HG03565 (cell line): Measurements from ENCODE around the gene KCNIP3.
"Not testable (repeated sequence)": the region's sequence is repeated elsewhere in the genome, so short reads cannot be mapped to it uniquely, and the experiment has no call there.

ENCODE experiments used
- ATAC-seq: cut with Tn5 transposase; IDR thresholded peaks from one replicate; pipeline ENCODE4 v1.9.1; 2021; ENCODE audit warnings: mild to moderate bottlenecking, moderate library complexity; ENCODE audit not compliant: unreplicated experiment

Gene KCNIP3

DNA sequence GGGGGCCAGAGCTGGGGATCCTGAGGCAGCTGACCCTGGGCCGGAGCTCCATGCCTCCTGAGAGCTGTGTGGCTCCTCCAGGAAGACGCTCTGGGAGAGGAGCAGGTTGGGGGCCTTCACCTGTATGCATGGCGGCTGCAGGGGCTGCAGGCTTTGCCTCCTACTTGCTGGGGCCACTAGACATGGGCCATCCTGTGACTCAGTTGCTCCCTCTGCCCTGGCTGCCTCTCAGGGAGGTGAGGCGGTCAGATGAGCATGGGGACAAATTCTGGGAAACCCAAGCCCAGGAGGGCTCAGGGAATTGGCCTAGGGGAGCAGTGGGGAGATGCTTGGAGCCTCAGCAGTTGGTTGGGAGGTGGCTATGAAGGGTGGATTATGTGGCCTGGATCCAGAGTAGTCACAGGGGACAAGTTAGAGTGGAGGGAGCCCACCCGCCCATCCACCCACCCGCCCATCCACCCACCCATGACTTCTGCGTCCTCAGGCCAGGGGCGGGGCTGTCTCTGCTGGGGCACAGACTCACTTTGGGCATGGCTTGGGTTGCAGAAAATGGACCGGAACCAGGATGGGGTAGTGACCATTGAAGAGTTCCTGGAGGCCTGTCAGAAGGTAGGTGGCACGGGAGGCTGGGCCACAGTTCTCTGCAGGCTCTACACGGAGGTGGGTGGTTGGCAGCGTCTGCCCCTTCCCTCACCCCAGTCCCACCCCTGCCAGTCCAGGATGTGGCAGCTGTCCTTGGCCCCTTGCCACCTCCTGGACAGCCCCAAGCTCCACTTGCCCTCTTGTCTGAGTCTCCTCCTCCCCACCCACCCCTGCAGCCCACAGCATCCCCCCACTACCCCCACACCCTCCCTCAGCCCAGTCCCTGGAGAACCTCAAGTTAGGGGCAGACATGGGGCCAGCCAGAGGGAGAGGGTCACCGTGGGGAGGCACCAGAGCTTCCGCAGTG is 85.8 kb downstream of the KCNIP3 start:
- no peak for ATAC-seq

DNA sequence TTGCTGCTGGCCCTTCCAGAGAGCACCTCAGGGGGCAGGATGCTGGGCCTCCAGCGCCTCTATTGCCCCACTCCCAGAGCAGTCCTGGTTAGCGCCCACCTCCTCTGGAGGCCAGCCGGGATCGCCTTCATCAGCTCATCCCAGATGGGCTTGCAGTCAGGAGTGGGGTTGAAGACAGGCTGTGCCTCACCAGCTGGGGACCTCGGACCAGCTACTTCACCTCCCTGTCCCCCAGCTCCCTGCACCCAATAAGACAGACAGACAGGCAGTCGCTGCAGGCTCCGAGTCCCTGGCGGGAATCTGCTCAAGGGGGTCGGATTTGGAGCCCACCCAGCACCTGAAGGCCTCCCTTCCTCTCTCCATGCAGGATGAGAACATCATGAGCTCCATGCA is 86.5 kb downstream of the KCNIP3 start:
- no peak for ATAC-seq

DNA sequence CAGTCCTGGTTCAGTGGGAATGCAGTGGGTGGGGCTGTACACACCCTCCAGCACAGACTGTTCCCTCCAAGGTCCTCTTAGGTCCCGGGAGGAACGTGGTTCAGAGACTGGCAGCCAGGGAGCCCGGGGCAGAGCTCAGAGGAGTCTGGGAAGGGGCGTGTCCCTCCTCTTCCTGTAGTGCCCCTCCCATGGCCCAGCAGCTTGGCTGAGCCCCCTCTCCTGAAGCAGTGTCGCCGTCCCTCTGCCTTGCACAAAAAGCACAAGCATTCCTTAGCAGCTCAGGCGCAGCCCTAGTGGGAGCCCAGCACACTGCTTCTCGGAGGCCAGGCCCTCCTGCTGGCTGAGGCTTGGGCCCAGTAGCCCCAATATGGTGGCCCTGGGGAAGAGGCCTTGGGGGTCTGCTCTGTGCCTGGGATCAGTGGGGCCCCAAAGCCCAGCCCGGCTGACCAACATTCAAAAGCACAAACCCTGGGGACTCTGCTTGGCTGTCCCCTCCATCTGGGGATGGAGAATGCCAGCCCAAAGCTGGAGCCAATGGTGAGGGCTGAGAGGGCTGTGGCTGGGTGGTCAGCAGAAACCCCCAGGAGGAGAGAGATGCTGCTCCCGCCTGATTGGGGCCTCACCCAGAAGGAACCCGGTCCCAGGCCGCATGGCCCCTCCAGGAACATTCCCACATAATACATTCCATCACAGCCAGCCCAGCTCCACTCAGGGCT is 87.9 kb downstream of the KCNIP3 start:
- no peak for ATAC-seq

DNA sequence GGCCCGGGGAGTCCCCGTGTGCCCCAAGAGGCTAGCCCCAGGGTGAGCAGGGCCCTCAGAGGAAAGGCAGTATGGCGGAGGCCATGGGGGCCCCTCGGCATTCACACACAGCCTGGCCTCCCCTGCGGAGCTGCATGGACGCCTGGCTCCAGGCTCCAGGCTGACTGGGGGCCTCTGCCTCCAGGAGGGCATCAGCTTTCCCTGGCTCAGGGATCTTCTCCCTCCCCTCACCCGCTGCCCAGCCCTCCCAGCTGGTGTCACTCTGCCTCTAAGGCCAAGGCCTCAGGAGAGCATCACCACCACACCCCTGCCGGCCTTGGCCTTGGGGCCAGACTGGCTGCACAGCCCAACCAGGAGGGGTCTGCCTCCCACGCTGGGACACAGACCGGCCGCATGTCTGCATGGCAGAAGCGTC is 88.4 kb downstream of the KCNIP3 start:
- no peak for ATAC-seq

DNA sequence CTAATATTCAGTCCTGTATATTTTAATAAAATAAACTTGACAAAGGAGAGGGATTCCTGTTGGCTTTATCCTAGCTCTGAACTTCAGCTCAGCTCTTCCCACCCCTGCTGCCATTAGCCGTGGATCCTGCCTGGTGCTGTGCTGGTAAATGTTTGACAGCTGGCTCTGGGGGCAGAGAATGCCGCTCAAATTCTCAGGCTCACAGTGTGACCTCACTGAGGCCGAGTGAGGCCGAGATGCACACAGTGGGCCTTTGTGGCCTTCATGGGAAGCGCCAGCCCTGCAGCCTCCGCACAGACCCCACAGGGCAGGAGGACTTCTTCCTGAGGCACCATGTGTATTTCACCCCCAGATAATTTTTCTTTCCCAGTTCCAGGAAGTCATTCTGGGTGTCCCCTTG is 88.9 kb downstream of the KCNIP3 start:
- no peak for ATAC-seq

DNA sequence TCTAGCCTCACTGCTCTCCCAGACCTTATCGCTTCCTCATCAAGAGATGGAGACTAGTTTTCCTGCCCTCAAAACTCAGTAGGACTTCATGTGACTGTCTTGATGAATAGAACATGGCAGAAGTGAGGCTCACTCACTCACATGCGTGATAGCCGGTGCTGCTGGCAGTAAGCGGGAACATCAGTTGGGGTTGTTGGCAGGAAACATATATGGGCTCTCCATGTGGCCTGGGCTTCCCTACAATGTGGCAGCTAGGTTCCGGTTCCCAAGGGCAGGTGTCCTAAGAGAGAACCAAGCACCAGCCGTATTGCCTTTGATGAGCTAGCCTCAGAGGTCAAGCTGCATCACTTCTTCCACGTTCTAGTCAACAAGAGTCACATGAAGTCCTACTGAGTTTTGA is 90.2 kb downstream of the KCNIP3 start:
- no peak for ATAC-seq

DNA sequence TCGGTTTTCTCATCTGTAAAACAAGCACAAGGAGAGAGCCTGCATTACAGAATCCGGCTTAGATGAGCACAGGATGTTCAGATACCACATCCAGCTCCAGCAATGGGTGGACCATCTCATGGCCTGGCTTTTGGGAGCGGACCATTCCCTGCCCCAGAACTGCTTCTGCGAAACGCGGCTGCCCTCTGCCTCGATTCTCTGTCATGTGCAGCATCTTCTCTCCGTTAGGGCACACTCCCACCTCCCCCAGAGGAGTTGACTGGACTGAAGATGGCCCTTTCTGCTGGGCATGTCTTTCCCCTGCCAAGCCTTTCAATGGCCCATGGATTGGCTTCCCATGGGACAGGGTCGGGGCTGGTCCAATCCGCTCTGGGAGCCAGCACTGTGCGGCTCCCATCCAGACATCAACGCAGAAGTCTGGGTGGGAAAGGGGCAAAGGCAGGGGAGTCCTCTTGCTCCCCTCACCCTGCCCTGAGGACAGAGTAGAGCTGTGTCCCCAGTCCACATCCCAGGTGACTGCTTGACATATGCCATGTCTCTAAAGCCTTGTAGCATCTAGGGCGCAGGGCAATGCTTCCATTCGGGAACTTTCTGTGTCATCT is 91.0 kb downstream of the KCNIP3 start:
- no peak for ATAC-seq

DNA sequence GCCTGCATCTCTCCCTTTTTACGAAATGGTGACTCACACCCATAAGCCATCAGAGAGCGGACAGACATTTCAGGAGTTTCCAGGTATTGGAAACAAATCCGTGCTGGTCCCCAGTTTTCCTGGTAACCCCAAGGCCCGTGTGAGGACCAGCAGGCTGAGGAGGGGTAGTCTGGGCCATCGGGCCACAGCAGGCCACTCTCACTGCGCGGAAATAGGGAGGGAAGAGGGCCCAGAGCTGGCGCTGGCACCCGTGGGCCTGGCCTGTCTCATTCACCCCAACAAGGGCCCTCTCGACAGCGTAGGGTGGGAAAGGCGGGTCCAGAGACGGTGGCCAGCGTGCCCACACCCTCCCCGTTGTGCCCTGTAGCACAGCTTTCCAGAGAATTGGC is 91.7 kb downstream of the KCNIP3 start:
- peak; percentile 13 for ATAC-seq

DNA sequence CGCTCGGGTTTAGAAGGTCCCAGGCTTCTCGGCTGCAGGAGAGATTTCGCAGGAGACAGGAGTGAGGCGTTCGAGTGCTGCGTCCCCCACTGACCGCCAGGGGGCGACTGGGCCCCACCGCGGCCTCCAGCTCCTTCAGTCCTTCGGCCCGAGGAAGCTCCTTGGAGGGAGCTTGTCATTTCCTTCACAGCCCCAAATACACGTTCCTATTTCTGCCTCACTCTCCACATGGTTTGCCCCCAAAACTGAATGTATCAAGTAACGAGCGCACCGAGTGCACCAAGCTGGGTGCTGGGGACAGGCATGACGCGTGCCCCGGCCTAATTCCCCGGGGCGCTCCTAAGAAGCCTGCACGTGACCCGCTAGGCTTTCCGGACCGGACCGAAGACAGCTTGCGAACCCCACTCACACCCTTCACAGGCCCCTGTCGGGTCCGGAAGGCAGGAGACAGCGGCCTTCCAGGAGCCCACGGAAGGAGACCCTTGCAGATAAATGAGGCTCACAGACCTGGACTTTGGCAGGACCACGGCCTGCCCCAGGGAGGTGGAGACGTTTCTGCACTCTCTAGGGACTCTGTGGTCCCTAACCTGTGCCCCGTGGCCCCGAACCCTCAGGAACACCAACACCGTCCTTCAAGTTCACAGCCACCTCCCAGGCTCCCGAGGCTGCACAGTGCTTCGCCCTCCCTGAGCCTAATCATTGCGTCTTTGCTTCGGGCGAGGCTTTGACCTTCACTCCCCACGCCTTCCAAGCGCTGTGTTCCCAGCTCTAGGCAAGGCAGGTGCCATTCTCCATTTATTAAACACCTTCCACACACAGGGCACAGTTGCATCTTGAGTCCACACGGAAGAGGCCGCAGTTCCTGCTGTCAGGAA is 92.3 kb downstream of the KCNIP3 start:
- ATAC-seq = peak; percentile 61

DNA sequence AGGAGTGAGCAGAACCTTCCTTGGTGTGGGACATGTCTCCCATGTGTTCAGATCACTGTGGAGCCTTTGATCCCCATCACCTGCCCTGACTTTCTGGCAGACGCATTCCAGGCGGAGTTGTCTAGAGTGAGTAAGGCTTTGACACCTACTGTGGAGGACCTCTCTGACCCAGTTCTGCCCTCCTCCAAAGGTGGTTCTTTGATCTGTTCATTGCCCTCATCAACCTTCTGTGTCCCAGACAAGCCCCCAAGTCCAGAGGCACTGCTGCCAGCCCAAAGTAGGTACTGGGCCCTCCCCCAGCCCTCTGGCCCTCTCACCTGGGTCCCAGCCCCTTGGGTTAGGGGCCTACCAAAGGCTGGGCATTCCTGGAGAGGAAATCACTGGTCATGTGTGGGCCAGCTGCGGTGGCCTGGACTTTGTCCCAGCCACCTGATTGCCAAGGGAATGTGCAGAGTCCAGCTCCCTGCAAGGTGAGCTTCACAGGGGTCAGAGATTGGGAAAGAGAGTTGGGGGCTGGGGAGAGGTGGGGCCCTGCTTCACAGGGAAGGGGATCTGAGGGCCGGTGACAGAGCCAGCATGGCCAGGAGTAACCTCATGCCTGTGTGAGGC is 93.2 kb downstream of the KCNIP3 start:
- ATAC-seq = no peak

DNA sequence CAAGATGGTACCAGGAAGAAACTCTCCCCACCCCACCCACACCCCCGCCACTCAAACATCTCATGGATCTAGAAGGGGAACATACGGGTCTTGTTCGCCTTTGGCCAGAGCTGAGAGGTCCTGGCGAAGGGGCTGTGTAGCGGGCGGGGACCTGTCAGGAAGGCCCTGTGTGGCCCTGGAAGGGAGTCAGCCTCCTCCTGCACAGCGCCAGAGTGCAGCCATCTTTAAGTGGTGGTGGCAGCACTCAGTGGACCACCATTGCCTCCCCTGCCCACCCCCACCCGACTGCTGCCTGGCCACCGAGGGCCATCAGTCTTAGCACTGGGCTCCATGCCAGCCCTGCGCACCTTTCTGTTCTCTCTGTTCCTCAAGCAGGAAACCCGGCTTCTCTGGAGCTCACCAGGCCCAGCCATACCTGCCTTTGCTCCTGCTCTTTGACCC is 93.8 kb downstream of the KCNIP3 start:
- no peak for ATAC-seq

DNA sequence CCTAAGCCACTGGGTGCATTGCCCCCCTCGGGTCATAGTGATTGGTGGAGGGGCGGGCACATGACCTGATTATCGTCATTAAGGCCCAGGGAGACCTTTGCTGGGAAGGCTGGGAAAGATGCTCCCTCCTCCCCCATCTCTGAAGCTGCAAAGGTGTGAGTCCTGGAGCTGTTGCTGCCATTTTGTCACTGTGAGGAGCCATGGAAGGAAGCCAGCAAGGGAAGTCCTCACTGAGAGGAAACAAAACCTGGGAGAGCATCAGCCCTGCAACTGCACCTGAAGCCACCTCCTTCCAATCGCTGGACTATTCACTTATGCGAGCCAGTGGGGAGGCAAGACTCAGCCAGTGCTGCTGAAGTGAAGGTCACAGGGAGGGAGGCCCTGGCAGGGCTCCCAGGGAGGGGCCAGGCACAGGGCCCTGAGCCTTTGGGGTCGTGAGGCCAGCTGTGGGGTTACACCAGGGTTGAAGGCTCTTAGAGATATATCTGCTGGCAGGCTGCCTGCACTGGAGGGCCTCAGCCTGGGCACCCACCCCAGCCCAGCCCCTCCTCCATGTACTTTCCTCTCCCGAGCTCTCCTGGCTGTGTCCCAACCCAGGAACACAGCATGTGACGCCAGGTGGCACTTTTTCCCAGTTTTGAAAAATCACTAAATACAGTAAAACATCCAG is 94.6 kb downstream of the KCNIP3 start:
- ATAC-seq = no peak

DNA sequence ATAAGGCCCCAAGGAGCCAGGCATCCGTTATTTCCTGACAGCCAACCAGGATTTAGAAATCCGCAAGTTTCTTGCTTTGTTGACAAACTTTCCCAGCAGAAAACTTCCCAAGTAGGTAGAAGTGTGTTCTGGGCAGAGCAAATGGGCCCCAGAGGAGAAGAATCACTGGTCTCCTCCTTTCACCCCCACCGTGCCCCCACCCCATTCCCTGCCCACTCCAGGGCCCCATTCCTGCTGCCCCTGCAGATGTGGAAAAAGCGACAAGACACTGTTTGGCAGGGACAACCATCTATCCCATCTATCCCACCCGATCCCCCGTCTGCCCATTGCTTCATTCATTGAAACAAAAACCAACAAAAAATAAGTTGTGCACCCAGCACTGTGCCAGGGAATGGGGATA is 95.2 kb downstream of the KCNIP3 start:
- no peak for ATAC-seq

DNA sequence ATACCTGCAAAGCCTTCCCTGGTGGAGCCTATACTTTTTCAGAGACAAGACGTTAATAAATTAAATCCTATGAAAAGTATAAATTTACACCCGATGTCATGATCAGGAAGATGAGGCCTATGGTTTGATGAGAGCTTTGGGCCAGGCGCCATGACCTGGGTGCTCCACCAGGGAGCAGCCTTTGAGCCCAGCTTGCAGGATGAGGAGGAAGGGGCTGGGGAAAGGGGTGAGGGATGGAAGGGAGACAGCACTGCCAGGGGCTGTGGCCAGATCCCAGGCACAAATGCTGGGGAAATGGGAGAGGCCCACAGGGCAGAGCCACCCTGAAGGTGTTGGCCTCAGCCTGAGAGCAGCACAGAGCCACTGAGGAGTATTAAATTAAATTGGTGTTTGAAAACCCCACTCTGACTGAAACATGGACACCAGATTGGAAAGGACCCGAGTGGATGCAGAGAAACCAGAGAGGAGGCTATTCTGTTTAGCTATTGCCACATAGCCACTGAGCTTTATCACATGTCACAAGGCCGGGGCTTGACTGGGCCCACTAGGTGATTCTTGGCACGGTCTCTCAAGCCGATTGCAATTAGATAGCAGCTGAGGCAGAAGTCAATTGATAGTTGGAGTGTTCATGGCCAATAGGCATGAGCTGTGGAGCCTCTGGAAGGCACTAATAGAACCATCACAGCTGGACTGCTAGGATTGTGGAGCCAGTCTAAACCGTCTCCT is 95.7 kb downstream of the KCNIP3 start:
- ATAC-seq = no peak

DNA sequence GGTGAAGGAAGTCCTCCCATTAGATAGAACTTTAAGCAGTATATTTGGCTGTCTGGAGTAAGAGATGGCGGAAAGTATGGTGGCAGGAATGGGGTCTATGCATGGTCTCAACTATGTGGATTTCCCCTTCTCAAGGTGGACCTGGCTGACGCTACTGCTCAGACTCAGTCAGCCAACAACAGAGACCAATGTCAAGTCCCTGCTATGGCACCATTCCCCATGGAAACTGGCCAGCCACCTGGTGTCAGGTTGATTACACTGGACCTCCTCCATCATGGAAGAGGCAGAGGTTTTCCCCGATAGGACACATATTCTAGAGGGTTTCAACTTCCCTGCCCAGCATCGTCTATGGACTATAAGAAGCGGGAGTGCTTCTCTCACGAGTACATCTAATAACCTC is 96.8 kb downstream of the KCNIP3 start:
- ATAC-seq = no peak

DNA sequence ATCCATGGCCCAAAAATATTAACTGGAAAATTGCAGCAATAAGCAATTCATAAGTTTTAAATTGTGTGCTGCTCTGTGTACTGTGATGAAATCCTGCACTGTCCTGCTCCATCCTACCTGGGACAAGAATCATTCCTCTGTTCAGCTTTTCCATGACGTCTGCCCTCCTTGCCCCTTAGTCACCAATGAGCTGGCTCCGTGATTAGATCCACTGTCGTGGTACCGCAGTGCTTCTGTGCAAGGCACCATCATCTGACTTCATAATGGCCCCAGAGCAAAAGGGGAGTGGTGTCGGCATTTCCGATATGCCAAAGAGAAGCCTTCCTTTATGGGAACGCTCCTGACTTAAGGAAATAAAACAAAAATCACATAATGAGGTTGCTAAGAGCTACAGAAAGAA is 101.9 kb downstream of the KCNIP3 start:
- no peak for ATAC-seq

DNA sequence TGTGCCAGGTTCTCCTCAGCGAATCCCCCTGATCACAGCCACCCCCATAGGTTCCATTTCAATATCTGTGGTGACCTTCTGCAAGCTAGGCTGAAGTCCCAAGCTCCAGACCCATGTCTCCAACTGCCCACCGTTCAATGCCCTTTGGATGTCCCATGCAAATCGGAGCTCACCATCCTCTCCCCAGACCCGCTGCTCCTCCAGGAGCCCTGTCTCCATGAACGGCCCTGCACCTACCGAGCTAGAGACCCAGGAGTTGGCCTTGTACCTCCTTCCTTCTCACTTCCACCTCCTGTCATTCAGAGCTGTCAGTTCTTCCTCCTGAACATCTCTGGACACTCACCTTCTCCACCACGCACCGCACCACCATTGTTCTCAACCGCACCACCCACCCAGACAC is 104.3 kb downstream of the KCNIP3 start:
- ATAC-seq = no peak

DNA sequence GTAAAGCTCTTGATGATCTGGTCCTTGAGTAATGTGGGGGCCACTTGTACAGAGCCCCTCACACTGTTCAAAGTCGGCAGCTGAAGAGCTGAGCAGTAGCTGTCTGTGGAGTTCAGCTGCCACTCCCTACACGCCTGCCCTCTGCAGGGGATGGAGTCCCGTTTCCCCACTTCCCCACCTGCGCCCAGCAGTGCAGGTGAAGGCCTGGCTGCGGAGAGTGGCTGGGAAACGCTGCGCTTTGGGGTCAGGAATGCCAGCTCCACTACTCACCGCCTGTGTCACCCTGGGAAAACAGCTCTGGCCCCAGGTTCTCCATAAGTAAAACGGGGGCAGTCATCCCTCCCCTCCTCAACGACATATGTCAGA is 104.8 kb downstream of the KCNIP3 start:
- ATAC-seq = not testable (repeated sequence)
